ENCODE measurements around the gene UBAP2.

Gene UBAP2

GRCh38 chr9:34048727-34049629 lies at the start of gene UBAP2:
Gene UBAP2, minus strand, starts transcription at chr9:34048887. Its CDS starts 31,739 bp downstream, at chr9:34017148.
- peak; percentile 98 for DNase-seq

- DNase-seq = no peak
Measured at GRCh38 chr9:34098307-34098706, 49.6 kb upstream of the UBAP2 start.

GRCh38 chr9:34097865-34098264 lies 49.2 kb upstream of the UBAP2 start:
- no peak for DNase-seq

GRCh38 chr9:34096751-34097150 lies 48.1 kb upstream of the UBAP2 start:
- DNase-seq = no peak

- DNase-seq = no peak
Measured at GRCh38 chr9:34093578-34093977, 44.9 kb upstream of the UBAP2 start.

- no peak for DNase-seq
Measured at GRCh38 chr9:34089311-34089710, 40.6 kb upstream of the UBAP2 start.

- DNase-seq = no peak
Measured at GRCh38 chr9:34087370-34087769, 38.7 kb upstream of the UBAP2 start.

GRCh38 chr9:34086864-34087263 lies 38.2 kb upstream of the UBAP2 start:
- no peak for DNase-seq

GRCh38 chr9:34085581-34086500 lies 37.2 kb upstream of the UBAP2 start:
- DNase-seq = no peak

- no peak for DNase-seq
Measured at GRCh38 chr9:34084562-34084961, 35.9 kb upstream of the UBAP2 start.

- no peak for DNase-seq
Measured at GRCh38 chr9:34079181-34079580, 30.5 kb upstream of the UBAP2 start.

- DNase-seq = no peak
Measured at GRCh38 chr9:34072868-34073590, 24.3 kb upstream of the UBAP2 start.

- no peak for DNase-seq
Measured at GRCh38 chr9:34072410-34072809, 23.7 kb upstream of the UBAP2 start.

GRCh38 chr9:34070606-34071324 lies 22.1 kb upstream of the UBAP2 start:
- no peak for DNase-seq

GRCh38 chr9:34069831-34070230 lies 21.1 kb upstream of the UBAP2 start:
- DNase-seq = no peak

- no peak for DNase-seq
Measured at GRCh38 chr9:34065541-34065940, 16.9 kb upstream of the UBAP2 start.

GRCh38 chr9:34059954-34060353 lies 11.3 kb upstream of the UBAP2 start:
- DNase-seq = no peak

- no peak for DNase-seq
Measured at GRCh38 chr9:34059281-34059680, 10.6 kb upstream of the UBAP2 start.

GRCh38 chr9:34049630-34050384 lies 1.1 kb upstream of the UBAP2 start:
- no peak for DNase-seq

GRCh38 chr9:34047864-34048726 lies 592 bp downstream of the UBAP2 start:
- DNase-seq = peak; percentile 56
